DMS 273 (cell line): ENCODE results near the gene RIC3.
A peak's percentile ranks its signal among the peaks of the same experiment; 100 is the strongest.

Experiments
- DNase-seq: peaks from one replicate; lab custom pipeline; 2025; ENCODE audit not compliant: unreplicated experiment; lab: John Stamatoyannopoulos, UW

RIC3 gene

DNA sequence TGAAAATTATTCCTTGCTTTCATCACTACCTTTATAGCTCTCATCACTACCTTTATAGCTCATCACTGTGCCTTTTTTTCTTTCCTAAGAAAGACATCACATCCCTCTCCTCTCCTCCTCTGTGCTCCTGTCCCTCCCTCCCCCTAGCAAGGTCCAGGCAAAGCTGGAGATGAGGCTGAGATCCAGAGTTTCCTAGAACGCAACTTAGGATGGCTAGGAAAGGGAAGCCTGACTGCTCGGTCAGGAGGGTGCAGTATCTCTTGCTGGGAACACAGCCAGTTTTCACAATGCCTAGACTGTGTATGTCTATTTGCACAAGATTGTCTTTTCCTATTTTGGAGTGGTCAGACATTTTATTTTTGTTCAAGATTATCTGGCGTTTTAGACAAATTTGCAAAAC lies 63.2 kb downstream of the RIC3 start:
- no peak for DNase-seq

DNA sequence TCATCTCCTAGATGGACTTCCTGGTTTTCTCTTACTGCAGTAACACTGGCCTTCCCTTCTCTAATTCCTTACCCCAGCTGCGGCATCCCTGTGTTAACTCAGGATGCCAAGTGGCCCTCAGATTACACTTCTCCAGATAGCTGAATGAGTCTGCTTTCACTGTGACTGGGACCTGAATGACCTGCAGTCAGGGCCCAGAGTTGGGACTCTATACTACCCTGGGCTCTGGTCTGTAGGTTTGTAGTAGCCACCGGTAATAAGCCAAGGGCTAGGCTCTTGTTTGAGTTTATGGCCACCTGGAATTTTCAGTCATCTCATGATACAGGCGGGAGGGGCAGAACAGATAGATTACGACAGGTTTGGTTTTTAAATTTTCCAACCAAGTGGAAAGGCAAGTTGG lies 63.7 kb downstream of the RIC3 start:
- no peak for DNase-seq

DNA sequence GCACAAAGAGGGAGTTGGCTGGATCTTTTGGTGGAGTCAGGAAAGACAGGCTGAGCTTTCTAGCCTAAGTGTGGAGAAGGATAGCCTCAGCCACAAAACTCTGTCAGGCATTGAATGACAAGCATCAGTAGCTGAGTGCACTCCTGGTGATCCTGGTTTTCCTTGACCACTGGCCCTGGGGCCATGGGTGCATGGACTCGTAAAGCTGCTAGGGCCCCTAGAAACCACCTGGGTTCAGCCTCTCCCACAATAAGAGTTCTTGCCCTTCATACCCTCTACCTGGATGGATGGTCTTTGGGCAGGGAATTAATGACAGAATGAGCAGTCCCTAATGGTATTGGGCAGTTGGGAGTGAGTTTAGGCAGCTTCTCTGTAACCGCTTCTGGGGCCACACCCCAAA lies 64.9 kb downstream of the RIC3 start:
- no peak for DNase-seq

DNA sequence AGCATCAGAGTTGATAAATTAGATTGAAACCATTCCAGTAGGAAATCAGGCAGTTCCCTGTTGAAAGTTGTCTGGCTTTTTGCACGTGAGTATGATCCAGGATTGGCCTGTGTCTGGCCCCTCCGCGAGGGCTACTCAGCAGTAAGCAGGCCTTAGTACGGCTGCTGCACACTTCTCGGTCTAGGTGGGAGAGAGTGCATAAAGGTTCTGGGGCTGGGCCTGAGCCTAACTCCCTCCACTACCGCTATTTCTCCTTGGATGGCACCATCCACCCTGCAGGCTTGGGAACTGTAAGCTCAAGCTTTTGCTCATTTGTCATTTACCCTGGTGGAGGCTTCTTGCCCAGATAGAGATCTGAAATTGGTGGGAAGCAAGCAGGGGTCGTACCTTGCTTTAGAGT lies 65.9 kb downstream of the RIC3 start:
- no peak for DNase-seq

DNA sequence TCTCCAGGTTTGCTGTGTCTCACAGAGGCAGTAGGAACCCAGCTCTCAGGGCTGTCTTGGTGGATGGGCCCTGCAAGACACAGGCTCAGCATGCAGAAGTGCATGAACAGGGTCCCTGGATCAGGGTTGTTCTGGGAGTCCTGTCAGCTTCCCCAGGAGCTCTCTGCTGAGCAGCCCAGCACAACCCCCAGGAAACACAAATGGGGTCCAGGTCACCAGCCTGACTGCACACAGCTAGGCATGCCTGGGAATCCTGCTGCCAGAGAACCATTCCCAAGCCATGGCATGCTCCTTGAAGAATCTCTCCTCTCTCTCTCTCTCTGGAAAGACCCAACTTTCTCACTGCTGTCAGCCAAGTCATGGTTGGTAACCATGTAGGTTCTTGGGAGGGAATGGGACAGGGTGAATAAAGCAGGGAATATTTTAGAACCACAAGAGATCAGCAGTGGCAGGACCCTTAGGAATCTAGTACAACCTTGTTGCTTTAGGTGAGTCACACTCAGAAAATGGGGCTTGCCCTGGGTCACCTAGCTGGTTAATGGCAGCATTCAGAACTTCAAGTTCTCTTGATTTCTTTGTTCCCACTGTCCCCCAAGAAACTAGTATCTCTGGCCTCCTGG lies 66.4 kb downstream of the RIC3 start:
- no peak for DNase-seq

DNA sequence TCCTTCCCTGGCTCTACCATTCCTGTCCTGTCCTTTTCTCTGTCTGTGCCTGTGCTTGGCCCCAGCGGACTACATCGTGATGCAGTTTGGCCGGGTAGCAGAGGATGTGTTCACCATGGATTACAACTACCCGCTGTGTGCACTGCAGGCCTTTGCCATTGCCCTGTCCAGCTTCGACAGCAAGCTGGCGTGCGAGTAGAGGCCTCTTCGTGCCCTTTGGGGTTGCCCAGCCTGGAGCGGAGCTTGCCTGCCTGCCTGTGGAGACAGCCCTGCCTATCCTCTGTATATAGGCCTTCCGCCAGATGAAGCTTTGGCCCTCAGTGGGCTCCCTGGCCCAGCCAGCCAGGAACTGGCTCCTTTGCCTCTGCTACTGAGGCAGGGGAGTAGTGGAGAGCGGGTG lies 67.4 kb downstream of the RIC3 start:
- DNase-seq: no peak

DNA sequence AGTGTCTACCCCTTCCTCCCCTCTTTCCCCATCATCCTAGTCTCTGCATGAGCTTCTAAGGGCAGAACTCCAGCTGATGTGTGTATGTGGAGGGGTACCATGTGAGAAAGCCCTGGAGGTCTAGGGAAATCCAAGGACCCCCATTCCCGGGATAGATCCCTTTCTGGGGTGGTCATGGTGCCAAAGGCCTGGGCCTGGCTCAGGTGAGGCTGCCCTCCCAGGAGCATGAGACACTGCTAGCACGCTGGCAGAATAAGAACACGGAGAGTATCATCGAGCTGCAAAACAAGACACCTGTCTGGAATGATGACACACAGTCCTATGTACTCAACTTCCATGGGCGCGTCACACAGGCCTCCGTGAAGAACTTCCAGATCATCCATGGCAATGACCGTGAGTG lies 68.2 kb downstream of the RIC3 start:
- DNase-seq: no peak

DNA sequence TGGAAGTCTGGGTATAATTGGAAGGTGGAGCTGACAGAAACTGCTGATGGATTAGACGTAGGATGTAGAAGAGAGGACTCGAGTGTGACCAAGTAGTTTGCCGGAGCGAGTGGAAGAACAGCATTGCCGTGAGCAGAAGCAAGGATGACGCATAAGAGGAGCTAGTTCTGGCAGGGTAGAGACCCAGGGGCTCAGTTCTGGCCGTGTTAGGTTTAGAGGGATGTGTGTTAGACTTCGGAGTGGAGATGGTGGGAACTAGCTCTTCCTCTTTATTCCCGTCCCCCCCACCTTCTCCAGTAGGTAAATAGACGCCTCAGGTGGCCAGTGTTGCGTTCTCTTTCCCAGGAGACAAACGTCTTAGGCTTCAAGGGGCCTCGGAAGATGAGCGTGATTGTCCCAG lies 68.7 kb downstream of the RIC3 start:
- DNase-seq: no peak

DNA sequence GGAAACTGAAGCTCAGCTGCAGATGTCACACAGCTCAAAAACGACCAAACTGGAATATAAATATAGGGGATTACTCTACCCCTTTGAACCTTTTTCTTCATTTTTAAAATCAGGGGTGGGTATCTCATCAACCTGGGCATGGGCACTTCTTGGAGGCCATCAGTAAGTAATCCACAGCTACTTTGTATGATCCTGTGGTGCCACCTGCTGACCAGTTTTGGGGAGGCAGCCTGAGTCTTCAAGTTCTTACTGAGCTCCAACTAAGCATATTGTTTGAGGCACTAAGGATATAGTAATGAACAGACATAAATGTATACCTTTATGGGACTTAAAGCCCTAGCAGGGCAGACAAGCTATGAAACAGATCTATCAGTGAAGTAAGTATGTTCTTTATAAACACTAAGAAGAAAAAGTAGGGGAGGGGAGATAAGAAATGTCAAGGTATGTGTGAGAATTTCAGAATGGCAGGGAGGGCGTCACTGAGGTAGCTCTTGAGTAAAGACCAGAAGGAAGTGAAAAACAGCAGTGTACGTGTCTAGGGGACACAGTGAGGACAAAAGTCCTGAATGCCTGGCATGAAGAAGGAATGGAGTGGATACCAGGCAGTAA lies 69.4 kb downstream of the RIC3 start:
- DNase-seq: peak; percentile 73

DNA sequence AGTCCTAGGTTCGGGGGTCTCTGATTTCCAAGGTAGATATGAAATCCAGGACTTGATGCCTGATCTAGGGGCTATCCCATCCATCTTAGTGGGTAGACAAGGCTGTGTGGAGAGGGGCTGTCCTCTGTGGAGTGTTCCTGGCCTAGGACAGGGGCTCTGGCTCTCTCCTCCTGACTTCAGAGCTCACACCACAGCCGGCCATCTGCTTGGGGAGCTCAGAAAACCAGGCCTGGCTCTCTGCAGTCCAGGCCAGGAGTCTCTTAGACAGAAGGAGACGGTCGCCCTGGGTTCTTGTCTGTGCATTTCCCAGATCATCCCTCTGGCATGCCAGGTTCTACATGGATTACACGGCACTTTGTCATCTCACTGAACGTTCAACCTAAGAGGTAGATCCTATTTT lies 69.9 kb downstream of the RIC3 start:
- no peak for DNase-seq

DNA sequence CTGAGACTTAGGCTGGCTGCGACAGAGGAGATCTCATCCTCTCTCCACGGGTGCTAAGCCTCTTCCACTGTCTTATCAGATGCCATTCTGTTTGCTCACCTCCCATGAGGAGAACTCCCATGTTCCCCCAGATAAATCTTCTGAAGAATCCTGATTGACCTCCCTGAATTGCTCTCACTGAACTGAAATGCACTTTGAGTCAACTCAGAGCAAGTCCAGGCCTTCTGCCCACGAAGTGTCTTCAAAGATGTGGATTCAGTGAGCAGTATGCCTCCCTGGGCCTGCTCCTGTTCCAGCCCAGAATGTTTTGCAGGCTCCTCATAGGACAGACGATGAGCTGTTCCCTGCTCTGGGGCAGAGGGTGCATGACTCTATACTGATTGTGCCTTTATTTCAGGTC lies 70.5 kb downstream of the RIC3 start:
- no peak for DNase-seq

DNA sequence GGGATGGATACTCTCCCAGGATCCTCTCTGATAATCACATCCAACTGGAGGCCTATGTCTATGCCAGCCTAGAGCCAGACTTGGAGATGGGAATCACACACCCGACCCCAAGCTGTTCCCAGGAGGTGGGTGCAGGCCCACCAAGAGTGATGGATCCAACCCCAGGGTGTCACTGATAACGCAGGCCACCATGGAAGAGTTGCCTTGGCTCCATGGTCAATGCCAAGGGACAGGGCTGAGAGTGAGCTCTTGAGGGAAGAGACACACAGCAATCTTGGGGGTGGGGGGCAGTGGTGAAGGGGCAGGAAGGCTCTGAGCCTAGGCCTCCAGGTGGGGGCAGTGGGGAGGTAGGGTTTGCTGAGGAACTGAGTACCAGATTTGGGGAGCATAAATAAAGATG lies 70.9 kb downstream of the RIC3 start:
- DNase-seq: no peak

DNA sequence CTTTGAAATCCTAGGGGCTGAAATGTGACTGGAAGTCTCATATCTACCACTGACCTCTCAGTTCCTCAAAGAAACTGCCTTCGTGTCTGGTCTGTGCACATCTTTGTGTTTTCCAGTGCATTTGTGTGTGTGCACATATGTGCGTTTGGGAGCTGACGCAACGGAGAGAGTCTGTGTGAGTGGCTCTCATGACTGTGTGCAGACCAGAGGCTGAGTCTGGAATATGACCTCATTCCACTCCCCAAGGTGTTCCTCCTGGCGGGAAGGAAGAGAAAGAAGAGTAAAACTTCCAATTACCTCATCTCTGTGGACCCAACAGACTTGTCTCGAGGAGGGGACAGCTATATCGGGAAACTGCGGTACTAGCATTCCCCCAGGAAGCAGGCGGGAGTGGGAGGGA lies 71.4 kb downstream of the RIC3 start:
- DNase-seq: no peak

DNA sequence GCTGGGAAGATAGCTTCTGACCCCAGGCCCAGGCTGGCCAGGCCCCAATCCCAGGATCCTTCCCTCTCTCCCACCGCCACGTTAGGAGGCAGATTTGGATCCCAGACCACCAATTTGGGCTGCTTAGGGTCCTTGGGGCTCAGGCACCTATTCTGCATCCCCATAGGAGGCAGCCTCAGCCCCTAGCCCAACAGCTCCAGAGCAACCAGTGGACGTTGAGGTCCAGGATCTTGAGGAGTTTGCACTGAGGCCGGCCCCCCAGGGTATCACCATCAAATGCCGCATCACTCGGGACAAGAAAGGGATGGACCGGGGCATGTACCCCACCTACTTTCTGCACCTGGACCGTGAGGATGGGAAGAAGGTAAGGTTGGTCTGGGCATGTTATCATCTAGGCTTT lies 71.8 kb downstream of the RIC3 start:
- no peak for DNase-seq

DNA sequence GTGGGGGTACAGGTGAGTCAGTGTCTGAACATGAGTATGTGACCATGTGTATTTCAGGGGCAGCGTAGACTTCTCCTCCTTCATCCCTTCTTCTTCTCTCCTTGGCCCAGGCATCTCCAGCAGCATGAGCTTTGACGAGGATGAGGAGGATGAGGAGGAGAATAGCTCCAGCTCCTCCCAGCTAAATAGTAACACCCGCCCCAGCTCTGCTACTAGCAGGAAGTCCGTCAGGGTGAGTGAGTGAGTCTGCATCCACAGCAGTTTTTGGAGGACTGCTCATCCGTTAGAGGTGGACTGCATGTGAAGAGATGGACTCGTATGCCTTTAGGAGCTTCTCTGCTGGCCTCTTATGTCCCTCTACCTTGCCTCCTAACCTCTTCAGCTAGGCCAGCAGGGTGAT lies 72.2 kb downstream of the RIC3 start:
- DNase-seq: no peak

DNA sequence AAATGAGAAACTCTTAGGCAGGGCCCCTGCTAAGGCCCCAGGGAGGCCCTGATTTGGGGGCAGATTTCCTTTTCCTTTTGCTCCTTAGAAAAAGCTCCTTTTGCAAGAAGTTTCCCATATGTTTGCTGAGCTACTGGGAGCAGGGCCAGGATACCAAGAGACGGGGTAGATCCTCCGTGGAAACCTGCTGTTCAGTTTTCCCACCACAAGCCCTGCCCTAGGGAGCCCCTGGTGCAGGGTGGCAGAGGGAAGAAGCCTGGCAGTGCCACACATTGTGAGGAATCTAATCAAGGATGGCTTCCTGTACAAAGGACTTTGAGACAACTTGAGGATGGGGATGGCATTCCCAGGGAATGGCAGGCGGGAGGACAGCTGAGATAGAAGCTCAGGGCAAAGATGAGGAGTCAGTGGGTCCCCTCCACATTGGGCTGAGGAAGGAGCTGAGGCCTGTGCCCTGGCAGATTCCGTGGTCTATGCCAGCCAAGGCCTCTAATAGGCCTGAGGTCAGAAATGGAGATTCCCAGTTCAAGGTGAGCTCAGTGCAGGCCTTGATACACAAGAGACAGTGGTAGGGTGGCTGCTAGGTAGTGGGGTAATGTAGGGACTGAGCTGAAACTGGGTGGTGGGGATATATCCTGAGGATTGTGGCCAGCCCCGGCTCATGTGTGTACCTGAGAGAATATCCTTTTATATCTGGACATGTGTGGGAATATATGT lies 72.9 kb downstream of the RIC3 start:
- DNase-seq: no peak

DNA sequence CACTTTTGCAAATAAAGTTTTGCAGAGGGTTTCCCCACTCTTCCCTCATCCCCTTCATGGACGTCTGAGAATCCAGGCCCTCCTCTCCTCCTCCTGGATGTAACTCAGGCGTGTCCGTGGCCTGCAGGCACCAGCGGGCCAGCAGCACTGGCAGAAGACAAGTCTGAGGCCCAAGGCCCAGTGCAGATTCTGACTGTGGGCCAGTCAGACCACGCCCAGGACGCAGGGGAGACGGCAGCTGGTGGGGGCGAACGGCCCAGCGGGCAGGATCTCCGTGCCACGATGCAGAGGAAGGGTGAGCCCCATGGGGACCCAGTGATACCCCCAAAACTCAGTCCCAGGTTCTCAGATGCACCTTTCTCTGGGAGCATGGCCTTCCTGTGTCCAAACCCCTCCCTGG lies 73.5 kb downstream of the RIC3 start:
- no peak for DNase-seq

DNA sequence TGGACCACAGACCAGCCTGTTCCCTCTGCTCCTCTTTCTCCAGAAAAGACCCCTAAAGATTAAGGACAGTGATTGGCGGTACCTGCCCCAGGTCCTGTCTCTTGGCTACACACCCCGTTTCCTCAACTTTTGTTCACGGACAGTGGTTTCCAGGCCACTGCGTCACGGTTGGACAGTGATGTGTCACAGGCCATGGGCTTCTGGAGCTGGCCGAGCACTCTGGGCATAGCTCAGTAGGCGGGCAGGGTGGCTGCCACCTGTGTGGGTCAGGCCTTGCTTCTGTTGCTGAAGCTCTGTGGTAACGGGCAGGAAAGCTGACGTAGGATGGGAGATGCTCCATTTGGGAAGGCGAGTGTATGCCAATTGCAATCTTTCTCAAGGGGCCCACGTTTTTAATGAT lies 74.2 kb downstream of the RIC3 start:
- DNase-seq: no peak

DNA sequence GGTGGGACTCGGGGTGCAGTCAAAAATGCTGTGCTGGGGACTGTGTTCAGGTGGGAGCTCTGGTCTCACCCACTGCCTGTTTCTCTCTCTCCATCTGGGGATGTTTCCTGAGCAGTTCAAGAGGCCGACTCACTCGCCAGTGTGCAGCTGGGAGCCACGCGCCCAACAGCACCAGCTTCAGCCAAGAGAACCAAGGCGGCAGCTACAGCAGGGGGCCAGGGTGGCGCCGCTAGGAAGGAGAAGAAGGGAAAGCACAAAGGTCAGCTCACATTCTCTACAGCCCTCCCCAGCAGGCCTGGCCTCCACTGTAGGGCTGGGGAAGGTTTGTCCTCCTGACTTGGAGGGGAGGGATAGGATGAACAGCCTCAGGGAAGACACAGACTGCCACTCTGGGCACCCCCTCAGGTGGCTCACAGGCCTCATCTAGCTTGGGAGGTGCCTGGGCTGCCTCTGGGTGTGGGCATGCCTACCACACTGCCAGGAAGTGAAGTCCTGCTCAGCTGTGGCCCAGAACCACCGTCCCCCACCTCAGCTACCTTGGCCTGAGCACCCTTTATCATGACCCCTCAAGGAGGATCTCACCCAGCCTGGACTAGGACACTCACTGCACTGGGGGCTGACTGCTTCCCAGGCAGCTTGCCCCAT lies 74.8 kb downstream of the RIC3 start:
- DNase-seq: no peak

DNA sequence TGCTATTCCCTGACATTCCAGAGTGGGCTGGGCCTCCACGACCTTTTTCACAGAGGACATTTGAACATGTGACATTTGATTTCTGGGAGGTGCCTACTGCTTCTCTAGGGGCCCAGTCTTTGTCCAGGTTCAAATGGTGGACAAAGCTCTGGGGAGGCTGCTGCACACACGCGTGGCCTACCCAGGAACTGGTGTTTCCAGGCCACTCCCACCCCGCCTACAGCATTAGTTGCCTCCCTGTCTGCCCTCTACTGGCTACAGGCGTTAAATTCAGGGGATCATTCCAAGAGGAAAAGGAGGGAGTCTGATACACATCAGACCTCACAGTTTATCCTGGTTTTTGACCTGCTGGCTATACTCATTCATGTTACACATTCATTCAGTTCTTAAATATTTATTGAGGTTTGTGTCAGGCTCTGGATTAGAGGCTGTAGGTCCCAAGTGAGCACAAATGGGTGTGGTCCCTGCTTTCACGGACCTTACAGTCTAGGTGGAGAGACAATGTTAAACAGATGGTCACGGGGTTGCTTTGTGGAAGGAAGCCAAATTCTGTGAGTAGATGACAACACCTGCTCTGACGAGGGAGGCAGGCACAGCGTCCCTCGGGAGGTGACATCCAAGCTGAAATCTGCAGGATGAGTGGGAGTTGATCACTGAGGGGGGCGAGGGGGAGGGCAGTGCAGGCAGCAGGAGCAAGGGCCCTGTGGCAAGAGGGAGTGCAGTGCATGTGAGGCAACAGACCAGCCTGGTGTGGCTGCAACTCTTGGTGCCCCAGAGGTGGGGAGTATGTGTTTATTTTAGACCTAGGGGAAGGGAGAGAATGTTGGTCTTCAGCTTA lies 76.0 kb downstream of the RIC3 start:
- peak; percentile 76 for DNase-seq

DNA sequence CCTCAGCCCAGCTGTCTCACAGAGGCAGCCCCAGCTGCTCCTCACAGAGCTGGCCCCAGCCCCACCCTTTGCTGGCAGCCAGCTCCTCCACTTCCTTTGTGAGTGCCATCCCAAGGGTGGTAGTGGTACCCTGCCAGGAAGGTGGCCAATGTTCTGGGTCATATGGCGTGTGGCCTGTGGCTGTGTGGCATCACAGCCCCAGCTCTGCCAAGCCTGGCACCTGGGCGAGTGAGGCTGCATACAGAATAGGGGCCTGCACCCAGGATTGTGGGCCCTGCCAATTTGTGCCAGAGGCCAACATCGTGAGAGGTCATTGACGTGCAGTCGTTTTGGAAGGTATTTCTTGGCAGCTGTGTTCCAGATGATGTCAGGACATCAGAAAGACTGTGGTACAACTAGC lies 77.1 kb downstream of the RIC3 start:
- no peak for DNase-seq
